Sigmoid colon (tissue), 7 donors: ENCODE data around the gene BCAS4. TPM values are rescaled to one million over a fixed set of nuclear protein-coding genes. Genes with fewer than 3 reads are reported as not detected.

ENCODE experiments used
- DNase-seq: peaks from one replicate; pipeline ENCODE4 v3.0.0-alpha.2; 2019
- H3K27ac ChIP-seq, 4 donors: fragments of 200-600 bp; sonication (generic); one replicate each; pipeline ENCODE4 v1.5.1; 2016 to 2019; ENCODE audit warnings: mild to moderate bottlenecking in 1 of 4
- H3K27me3 ChIP-seq, 3 donors: fragments of 200-600 bp; sonication (generic); one replicate each; pipeline ENCODE4 v1.5.1; 2019; ENCODE audit warnings: mild to moderate bottlenecking in 1 of 3
- H3K36me3 ChIP-seq, 4 donors: fragments of 200-600 bp; sonication (generic); one replicate each; pipeline ENCODE4 v1.5.1; 2016 to 2019
- H3K4me1 ChIP-seq, 4 donors: fragments of 200-600 bp; sonication (generic); one replicate each; pipeline ENCODE4 v1.5.1; 2017 to 2019
- H3K4me3 ChIP-seq, 4 donors: fragments of 200-600 bp; sonication (generic); one replicate each; pipeline ENCODE4 v1.5.1; 2017 to 2019; ENCODE audit warnings: mild to moderate bottlenecking in 2 of 4, moderate library complexity in 1 of 4
- H3K9me3 ChIP-seq, 4 donors: fragments of 200-600 bp in 3 of 4; sonication (generic) in 3 of 4; one replicate each; pipeline versions ENCODE4 v1.5.1 to v1.6.1; 2013 to 2019
- EP300 ChIP-seq, 4 donors: sonication (generic); formaldehyde crosslinking; IDR thresholded peaks; one replicate each; pipeline ENCODE4 v1.6.1; 2017; ENCODE audit warnings: antibody characterized with exemption in 4 of 4
- POLR2A ChIP-seq, 2 donors: fragments of 450-650 bp; IDR thresholded peaks; one replicate each; pipeline ENCODE4 v1.6.1; 2016; ENCODE audit warnings: antibody characterized with exemption in 2 of 2, mild to moderate bottlenecking in 2 of 2, moderate library complexity in 2 of 2
- POLR2AphosphoS5 ChIP-seq, 4 donors: sonication (generic); formaldehyde crosslinking; IDR thresholded peaks; one replicate each; pipeline ENCODE4 v1.6.1; 2017; ENCODE audit warnings: antibody characterized with exemption in 4 of 4
- WGBS, 2 donors: extraction: QIAGEN DNeasy Blood & Tissue Kit; methylation state at CpG; one replicate each; pipeline ENCODE4 v1.1.7; 2013; 5-methylcytosine and 5-hydroxymethylcytosine counted together
- intact Hi-C: fragments of 100-400 bp; cut with DNase I; formaldehyde crosslinking; loops from one replicate; pipeline ENCODE4 v1.15.1; 2023
- polyA plus RNA-seq, 3 donors: library from polyadenylated mRNA; stranded (reverse); fragments of 200-250 nt; gene quantifications; one replicate each; pipeline ENCODE4 v1.2.3, GENCODE V29; 2013
- total RNA-seq, 4 donors: library from RNA; depleted of rRNA; stranded (reverse); fragments of >200 nt; gene quantifications; one replicate each; pipeline ENCODE4 v1.1.0, GENCODE V29; 2016
- TF ChIP-seq, protein P1 (sequence below), 4 experiments: fragments of 450-650 bp in 3 of 4; fragments of 200-600 bp in 1 of 4; IDR thresholded peaks; one replicate each; pipeline ENCODE4 v1.5.1; 2016 to 2019; ENCODE audit warnings: antibody characterized with exemption in 4 of 4, mild to moderate bottlenecking in 3 of 4, moderate library complexity in 2 of 4
- donor health status: healthy with polysubstance abuse.
- donor health status: Bipolar disorder and iron deficiency.
- donor health status: healthy.

BCAS4 gene
- total and polyA plus RNA-seq, 7 donors, result 0.46 to 10.1 (median 3.5) TPM

DNA sequence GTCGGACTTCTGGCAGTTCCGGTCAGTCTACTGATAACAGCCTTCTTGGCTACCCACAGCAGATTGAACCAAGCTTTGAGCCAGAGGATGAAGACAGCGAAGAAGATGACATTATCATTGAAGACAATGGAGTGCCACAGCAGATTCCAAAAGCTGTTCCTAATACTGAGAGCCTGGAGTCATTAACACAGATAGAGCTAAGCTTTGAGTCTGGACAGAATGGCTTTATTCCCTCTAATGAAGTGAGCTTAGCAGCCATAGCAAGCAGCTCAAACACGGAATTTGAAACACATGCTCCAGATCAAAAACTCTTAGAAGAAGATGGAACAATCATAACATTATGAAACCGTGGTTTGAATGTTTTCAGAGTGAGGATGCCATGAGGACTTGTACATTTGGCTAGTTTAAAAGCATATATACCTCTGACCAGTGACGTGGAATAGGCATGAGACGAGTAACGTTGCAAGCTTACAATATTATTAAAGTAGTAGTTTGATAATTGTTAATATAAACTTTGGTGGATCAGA is 44.7 kb upstream of the BCAS4 start:
- Histone ChIP-seq H3K27me3 (no peaks in the 10 kb centered on the region), H3K9me3 (no peaks in the 10 kb centered on the region), H3K36me3 (no peaks in the 10 kb centered on the region), H3K27ac (no peak overlapping the region), H3K4me1 (peaks cover 0 to 19% (median 12%) of the 10 kb centered on the region in 4 donors), H3K4me3 (no peak overlapping the region)
- DNase-seq, result no peak
- intact Hi-C loops, result no loop called here
- 86 to 89% methylated on average over 8 of the region's 8 CpGs for WGBS, 2 donors
- TF ChIP-seq POLR2A (IDR thresholded peaks at IDR 0.05) (no peak), POLR2AphosphoS5 (IDR thresholded peaks at IDR 0.05) (no peak), EP300 (IDR thresholded peaks at IDR 0.05) (no peak)
- TF ChIP-seq, protein P1, sequence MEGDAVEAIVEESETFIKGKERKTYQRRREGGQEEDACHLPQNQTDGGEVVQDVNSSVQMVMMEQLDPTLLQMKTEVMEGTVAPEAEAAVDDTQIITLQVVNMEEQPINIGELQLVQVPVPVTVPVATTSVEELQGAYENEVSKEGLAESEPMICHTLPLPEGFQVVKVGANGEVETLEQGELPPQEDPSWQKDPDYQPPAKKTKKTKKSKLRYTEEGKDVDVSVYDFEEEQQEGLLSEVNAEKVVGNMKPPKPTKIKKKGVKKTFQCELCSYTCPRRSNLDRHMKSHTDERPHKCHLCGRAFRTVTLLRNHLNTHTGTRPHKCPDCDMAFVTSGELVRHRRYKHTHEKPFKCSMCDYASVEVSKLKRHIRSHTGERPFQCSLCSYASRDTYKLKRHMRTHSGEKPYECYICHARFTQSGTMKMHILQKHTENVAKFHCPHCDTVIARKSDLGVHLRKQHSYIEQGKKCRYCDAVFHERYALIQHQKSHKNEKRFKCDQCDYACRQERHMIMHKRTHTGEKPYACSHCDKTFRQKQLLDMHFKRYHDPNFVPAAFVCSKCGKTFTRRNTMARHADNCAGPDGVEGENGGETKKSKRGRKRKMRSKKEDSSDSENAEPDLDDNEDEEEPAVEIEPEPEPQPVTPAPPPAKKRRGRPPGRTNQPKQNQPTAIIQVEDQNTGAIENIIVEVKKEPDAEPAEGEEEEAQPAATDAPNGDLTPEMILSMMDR (IDR thresholded peaks at IDR 0.05), result no peak

- WGBS, 2 donors, result 95 to 96% methylated on average over 3 of the region's 3 CpGs
- Histone ChIP-seq H3K36me3 (no peaks in the 10 kb centered on the region), H3K27ac (no peak overlapping the region), H3K4me1 (no peaks in the 10 kb centered on the region), H3K9me3 (no peaks in the 10 kb centered on the region), H3K4me3 (no peak overlapping the region), H3K27me3 (no peaks in the 10 kb centered on the region)
- TF ChIP-seq POLR2AphosphoS5 (IDR thresholded peaks at IDR 0.05) (no peak), POLR2A (IDR thresholded peaks at IDR 0.05) (no peak), EP300 (IDR thresholded peaks at IDR 0.05) (no peak)
- TF ChIP-seq, protein P1 (IDR thresholded peaks at IDR 0.05), result no peak
- no peak for DNase-seq
- intact Hi-C loops, result no loop called here
Measured at GRCh38 chr20:50753152-50753551, 41.7 kb upstream of the BCAS4 start.

DNA sequence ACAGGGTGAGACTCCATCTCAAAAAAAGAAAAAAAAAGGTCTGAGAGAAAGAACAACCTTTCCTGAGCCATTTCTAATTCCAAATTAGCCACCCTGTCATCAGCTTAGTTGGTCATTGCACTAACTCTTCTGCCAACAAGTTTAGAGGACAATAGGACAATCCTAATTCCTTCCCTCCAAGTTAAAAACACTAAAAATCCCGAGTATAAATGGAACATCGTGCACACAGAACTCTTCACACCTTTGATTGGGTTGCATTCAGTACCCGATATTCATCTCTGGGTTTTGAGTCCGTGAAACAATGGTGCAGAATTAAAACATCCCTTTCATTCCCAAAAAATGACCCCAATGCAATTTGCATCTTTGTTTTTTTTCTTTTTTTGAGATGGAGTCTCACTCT is 40.4 kb upstream of the BCAS4 start:
- no peak for DNase-seq
- WGBS, 2 donors, result 92 to 96% methylated on average over 4 of the region's 4 CpGs
- H3K4me3 ChIP-seq, result no peak overlapping the region

GRCh38 chr20:50756447-50756846 is 38.4 kb upstream of the BCAS4 start:
- intact Hi-C loops, result no loop called here
- Histone ChIP-seq H3K9me3 (no peaks in the 10 kb centered on the region), H3K4me3 (no peak overlapping the region), H3K27ac (no peak overlapping the region), H3K36me3 (no peaks in the 10 kb centered on the region), H3K27me3 (no peaks in the 10 kb centered on the region), H3K4me1 (peaks cover 0 to 2% (median under 1%) of the 10 kb centered on the region in 4 donors)
- 80 to 88% methylated on average over 2 of the region's 2 CpGs for WGBS, 2 donors
- no peak for DNase-seq
- TF ChIP-seq POLR2AphosphoS5 (IDR thresholded peaks at IDR 0.05) (no peak), EP300 (IDR thresholded peaks at IDR 0.05) (no peak)

More for the DNA sequence above, 40.4 kb upstream of the BCAS4 start:
- Histone ChIP-seq H3K27ac (no peak overlapping the region), H3K4me1 (no peaks in the 10 kb centered on the region), H3K9me3 (no peaks in the 10 kb centered on the region), H3K36me3 (no peaks in the 10 kb centered on the region), H3K27me3 (no peaks in the 10 kb centered on the region)
- TF ChIP-seq, protein P1 (IDR thresholded peaks at IDR 0.05), result no peak
- no peak for TF ChIP-seq POLR2A (IDR thresholded peaks at IDR 0.05)
- intact Hi-C loops, result no loop called here

- DNase-seq, result no peak
- TF ChIP-seq, protein P1 (IDR thresholded peaks at IDR 0.05), result no peak
- TF ChIP-seq POLR2A (IDR thresholded peaks at IDR 0.05) (no peak), EP300 (IDR thresholded peaks at IDR 0.05) (no peak), POLR2AphosphoS5 (IDR thresholded peaks at IDR 0.05) (no peak)
- H3K4me1 ChIP-seq, result peaks cover 0 to 22% (median 21%) of the 10 kb centered on the region in 4 donors
- H3K36me3 ChIP-seq, result no peaks in the 10 kb centered on the region
- H3K4me3 ChIP-seq, result no peak overlapping the region
- H3K9me3 ChIP-seq, result no peaks in the 10 kb centered on the region
- H3K27me3 ChIP-seq, result no peaks in the 10 kb centered on the region
- WGBS, 2 donors, result 92 to 93% methylated on average over 5 of the region's 5 CpGs
- no peak overlapping the region for H3K27ac ChIP-seq
- intact Hi-C loops, result no loop called here
Measured at GRCh38 chr20:50758469-50758868, 36.4 kb upstream of the BCAS4 start.
